ENCODE measurements around the gene GRIK1. TPM values are rescaled to one million over a fixed set of nuclear protein-coding genes. Genes with fewer than 3 reads are reported as not detected.

GRIK1 gene
- total RNA-seq, 1 experiment from 2014 or later: 0.09 TPM

GRCh38 chr21:29674343-29674742, 265.5 kb downstream of the GRIK1 start:
- no peak for DNase-seq (ENCODE audit: low spot score)
- ATAC-seq: no peak
- POLR2A ChIA-PET: no interaction called here
- CTCF ChIA-PET: interaction anchor here (0.7 kb wide), 1 partner anchor 307 kb away, joined by 4 read pairs; no protein-coding TSS in a partner anchor
- H3K36me3 Mint-ChIP-seq: no peaks in the 10 kb centered on the region
- TF ChIP-seq NR1H2 (CRISPR knock-in tag; IDR thresholded peaks at IDR 0.05) (no peak), RELA (CRISPR knock-in tag; IDR thresholded peaks at IDR 0.05; ENCODE audit: borderline replicate concordance) (no peak), OVOL2 (CRISPR knock-in tag; IDR thresholded peaks at IDR 0.05; ENCODE audit: borderline replicate concordance) (no peak), ZSCAN18 (CRISPR knock-in tag; IDR thresholded peaks at IDR 0.05) (no peak), PRRX2 (CRISPR knock-in tag; IDR thresholded peaks at IDR 0.05) (no peak)
- TF ChIP-seq, protein P1, sequence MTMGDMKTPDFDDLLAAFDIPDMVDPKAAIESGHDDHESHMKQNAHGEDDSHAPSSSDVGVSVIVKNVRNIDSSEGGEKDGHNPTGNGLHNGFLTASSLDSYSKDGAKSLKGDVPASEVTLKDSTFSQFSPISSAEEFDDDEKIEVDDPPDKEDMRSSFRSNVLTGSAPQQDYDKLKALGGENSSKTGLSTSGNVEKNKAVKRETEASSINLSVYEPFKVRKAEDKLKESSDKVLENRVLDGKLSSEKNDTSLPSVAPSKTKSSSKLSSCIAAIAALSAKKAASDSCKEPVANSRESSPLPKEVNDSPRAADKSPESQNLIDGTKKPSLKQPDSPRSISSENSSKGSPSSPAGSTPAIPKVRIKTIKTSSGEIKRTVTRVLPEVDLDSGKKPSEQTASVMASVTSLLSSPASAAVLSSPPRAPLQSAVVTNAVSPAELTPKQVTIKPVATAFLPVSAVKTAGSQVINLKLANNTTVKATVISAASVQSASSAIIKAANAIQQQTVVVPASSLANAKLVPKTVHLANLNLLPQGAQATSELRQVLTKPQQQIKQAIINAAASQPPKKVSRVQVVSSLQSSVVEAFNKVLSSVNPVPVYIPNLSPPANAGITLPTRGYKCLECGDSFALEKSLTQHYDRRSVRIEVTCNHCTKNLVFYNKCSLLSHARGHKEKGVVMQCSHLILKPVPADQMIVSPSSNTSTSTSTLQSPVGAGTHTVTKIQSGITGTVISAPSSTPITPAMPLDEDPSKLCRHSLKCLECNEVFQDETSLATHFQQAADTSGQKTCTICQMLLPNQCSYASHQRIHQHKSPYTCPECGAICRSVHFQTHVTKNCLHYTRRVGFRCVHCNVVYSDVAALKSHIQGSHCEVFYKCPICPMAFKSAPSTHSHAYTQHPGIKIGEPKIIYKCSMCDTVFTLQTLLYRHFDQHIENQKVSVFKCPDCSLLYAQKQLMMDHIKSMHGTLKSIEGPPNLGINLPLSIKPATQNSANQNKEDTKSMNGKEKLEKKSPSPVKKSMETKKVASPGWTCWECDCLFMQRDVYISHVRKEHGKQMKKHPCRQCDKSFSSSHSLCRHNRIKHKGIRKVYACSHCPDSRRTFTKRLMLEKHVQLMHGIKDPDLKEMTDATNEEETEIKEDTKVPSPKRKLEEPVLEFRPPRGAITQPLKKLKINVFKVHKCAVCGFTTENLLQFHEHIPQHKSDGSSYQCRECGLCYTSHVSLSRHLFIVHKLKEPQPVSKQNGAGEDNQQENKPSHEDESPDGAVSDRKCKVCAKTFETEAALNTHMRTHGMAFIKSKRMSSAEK (CRISPR knock-in tag; IDR thresholded peaks at IDR 0.05; ENCODE audit: borderline replicate concordance): no peak
- H3K4me3 Mint-ChIP-seq: no peak overlapping the region
- H3K4me1 Mint-ChIP-seq: peaks cover 36% of the 10 kb centered on the region
- H3K27ac Mint-ChIP-seq: no peak overlapping the region
- H3K27me3 Mint-ChIP-seq (ENCODE audit: low read depth): no peaks in the 10 kb centered on the region
- no peaks in the 10 kb centered on the region for H3K9me3 Mint-ChIP-seq

DNA sequence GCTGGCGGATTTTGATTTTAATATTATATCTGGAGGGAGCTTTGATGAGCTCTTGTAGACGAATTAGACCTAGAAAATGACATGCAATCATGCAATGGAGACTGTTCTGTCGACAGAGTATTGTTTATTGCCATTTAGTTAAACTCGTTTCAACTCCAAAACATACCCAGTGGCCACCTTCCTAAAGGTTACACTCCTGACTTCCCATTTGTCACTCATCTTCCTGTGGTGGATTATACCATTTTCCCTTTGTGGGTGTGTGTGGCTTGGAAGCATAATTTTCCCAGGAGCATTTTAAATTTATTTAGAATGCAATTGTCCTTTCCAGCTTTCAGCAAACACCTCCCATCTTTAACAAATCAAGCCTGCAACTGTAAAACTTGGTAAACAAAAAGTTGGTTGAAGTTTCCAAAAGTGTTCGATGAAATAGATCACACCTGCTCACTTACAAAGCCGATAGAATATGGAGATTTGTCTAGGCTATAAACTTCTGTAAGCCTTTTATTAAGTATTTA, 266.6 kb downstream of the GRIK1 start:
- POLR2A ChIA-PET: no interaction called here
- DNase-seq (ENCODE audit: low spot score): no peak
- H3K4me3 Mint-ChIP-seq: no peak overlapping the region
- CTCF ChIA-PET: no interaction called here
- no peaks in the 10 kb centered on the region for H3K36me3 Mint-ChIP-seq
- H3K4me1 Mint-ChIP-seq: peaks cover 37% of the 10 kb centered on the region
- no peak for ATAC-seq
- peaks cover 2% of the 10 kb centered on the region for H3K9me3 Mint-ChIP-seq
- H3K27ac Mint-ChIP-seq: no peak overlapping the region
- H3K27me3 Mint-ChIP-seq (ENCODE audit: low read depth): no peaks in the 10 kb centered on the region
- TF ChIP-seq TP53 (CRISPR knock-in tag; IDR thresholded peaks at IDR 0.05) (no peak), ZNF416 (CRISPR knock-in tag; IDR thresholded peaks at IDR 0.05) (no peak), GTF2I (CRISPR knock-in tag; conservative IDR thresholded peaks at IDR 0.05) (no peak), AR (CRISPR knock-in tag; IDR thresholded peaks at IDR 0.05) (no peak), HMGA2 (CRISPR knock-in tag; IDR thresholded peaks at IDR 0.05) (no peak), ETV6 (CRISPR knock-in tag; IDR thresholded peaks at IDR 0.05) (no peak), E2F4 (CRISPR knock-in tag; IDR thresholded peaks at IDR 0.05; ENCODE audit: borderline replicate concordance, low read depth) (no peak), IRF2 (CRISPR knock-in tag; IDR thresholded peaks at IDR 0.05; ENCODE audit: borderline replicate concordance, low read depth) (no peak), PREB (CRISPR knock-in tag; IDR thresholded peaks at IDR 0.05; ENCODE audit: borderline replicate concordance) (no peak), ZNF396 (CRISPR knock-in tag; IDR thresholded peaks at IDR 0.05; ENCODE audit: borderline replicate concordance) (no peak), FOXP4 (CRISPR knock-in tag; IDR thresholded peaks at IDR 0.05) (no peak), ZNF121 (CRISPR knock-in tag; IDR thresholded peaks at IDR 0.05) (no peak), MYBL2 (CRISPR knock-in tag; IDR thresholded peaks at IDR 0.05) (no peak), NR2C2 (CRISPR knock-in tag; IDR thresholded peaks at IDR 0.05) (no peak)
